GM18505 (cell line): ENCODE results near the gene ZRANB3.

Source experiments
- ATAC-seq: cut with Tn5 transposase; IDR thresholded peaks from one replicate; pipeline ENCODE4 v1.9.1; 2021; ENCODE audit not compliant: unreplicated experiment
- POLR2A ChIP-seq: IDR thresholded peaks from 4 replicates; pipeline ENCODE4 v1.6.1; 2011; ENCODE audit warnings: borderline replicate concordance; ENCODE audit not compliant: insufficient read depth, insufficient read length; ENCODE audit errors: extremely low read depth

Gene ZRANB3

GRCh38 chr2:135279209-135279608 lies 251.8 kb downstream of the ZRANB3 start:
- no peak for ATAC-seq
- TF ChIP-seq POLR2A: no peak

DNA sequence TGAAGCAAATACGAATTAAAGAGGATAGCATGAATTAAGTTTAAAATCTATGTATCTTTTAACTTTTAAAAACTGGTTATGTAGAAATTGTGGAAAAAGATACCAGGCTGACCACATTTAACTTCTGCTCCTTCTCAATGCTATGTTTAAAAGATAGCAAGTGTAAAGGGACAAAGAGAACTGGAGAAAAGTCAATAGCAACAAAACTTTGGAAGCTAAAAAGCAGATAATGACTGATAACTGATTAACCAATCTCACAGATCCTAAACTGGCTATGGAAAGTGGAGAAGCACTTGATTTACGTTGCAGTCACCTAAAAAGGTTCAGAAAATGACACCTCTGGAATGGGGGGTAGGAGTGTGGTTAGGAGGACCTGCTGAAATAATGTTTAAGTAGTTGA lies 254.5 kb downstream of the ZRANB3 start:
- no peak for TF ChIP-seq POLR2A
- no peak for ATAC-seq

GRCh38 chr2:135271006-135271405 lies 260.0 kb downstream of the ZRANB3 start:
- no peak for ATAC-seq
- TF ChIP-seq POLR2A: no peak

- ATAC-seq: no peak
These were observed 265.0 kb downstream of the ZRANB3 start for GRCh38 chr2:135265960-135266490.

GRCh38 chr2:135259123-135259522 lies 271.9 kb downstream of the ZRANB3 start:
- no peak for ATAC-seq

More at GRCh38 chr2:135265960-135266490, 265.0 kb downstream of the ZRANB3 start:
- TF ChIP-seq POLR2A: no peak

DNA sequence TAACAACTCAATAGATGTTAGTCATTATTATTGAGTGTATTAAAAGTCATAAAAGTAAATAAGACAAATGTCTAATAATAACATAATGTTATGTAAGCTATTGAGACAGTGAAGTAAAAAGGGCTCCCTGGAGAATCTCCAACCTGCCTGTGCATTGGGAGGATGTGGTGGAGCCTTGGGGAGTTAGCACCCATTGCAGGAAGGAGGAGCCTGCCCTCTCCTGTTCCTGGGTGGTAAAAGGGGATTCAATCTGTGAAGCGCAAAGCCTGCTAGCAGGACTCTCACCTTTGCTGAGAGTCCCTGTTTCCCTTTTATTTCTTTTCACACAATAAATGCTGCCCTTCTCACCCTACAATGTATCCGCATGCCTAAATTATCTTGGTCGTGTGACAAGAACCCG lies 272.8 kb downstream of the ZRANB3 start:
- TF ChIP-seq POLR2A: no peak
- ATAC-seq: no peak

More at GRCh38 chr2:135259123-135259522, 271.9 kb downstream of the ZRANB3 start:
- no peak for TF ChIP-seq POLR2A

DNA sequence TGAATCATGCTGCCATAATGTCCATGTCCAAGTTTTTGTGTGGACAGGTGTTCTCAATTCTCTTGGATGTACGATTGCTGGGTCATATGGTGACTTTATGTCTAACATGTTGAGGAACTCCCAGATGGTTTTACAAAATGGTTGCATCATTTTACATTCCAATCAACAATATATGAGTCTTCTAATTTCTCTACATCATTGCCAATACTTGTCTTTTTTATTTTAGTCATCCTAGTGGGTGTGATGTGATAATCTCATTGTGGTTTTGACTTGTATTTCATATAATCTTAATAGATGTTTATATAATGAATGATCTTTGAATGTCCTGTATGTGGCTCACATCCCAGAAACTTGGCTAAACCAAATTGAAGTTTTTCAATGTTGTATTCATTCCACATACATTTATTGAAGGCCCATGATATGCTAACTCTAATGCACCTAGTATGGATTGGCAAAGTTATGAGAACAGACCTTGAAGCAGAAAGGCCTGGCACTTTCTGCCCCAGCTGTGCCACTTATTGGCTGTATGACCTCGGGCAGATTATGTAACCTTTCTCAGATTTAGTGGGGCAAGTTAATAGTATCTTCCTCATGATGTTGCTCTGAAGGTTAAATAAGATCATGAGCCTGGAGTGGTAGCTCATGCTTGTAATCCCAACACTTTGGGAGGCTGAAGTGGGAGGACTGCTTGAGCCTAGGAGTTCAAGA lies 273.5 kb downstream of the ZRANB3 start:
- ATAC-seq: no peak
- TF ChIP-seq POLR2A: no peak

GRCh38 chr2:135256531-135257260 lies 274.3 kb downstream of the ZRANB3 start:
- ATAC-seq: no peak
- TF ChIP-seq POLR2A: no peak

GRCh38 chr2:135255208-135255607 lies 275.8 kb downstream of the ZRANB3 start:
- ATAC-seq: no peak
- no peak for TF ChIP-seq POLR2A

GRCh38 chr2:135252805-135253458 lies 278.1 kb downstream of the ZRANB3 start:
- TF ChIP-seq POLR2A: no peak
- no peak for ATAC-seq

GRCh38 chr2:135248611-135249010 lies 282.4 kb downstream of the ZRANB3 start:
- no peak for ATAC-seq
- no peak for TF ChIP-seq POLR2A

DNA sequence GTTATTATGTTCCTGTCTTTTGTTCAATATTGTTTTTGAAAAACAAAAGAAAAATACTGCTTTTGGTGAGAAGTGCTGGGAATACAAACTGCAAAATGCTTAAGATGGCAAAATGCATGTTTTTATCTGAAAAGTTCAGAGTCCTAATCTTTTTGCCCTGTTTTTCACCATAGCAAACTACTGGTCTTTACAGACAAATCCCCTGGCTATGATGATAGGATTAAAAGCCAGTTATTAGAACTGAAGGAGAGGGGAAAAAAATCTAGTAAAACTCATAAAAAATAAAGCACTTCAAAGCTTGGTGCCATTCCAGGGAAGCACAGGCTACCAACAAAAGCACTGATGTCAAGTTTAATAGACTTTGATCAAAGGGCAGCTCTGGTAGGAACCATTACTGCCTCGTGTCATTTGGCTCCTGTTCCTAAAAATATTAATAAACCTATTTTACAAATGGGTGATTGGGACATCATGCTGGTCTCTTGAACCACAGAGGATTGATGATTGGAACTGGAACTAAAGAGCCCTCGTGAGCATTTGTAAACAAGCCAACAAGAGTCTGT lies 284.2 kb downstream of the ZRANB3 start:
- no peak for ATAC-seq
- no peak for TF ChIP-seq POLR2A

DNA sequence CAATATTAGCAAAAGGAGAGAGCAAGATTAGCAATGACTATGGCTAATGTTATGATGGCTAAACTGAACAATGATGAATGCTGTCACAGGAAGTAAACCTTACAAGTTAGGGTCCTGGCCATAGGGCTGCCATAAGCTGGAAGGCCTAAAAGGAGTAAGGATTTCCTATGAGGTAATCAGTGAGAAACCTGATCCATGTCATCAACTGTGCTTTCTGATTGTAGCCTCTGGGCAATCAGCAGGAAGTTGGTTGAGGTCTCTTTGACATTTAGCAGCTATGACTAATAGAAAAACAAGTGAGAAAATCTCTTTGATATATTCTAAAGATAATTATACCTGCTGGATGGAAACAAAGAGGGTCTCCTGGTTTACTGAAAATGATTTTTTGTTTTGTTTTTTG lies 285.9 kb downstream of the ZRANB3 start:
- TF ChIP-seq POLR2A: no peak
- no peak for ATAC-seq
